IMR-90 (cell line): ENCODE data around the gene RAB27B.

ENCODE experiments used
- RFX5 ChIP-seq: IDR thresholded peaks from 2 replicates; pipeline ENCODE4 v1.8.0; 2012; ENCODE audit warnings: low read depth, mild to moderate bottlenecking, low read length, moderate library complexity
- TF ChIP-seq, protein P1 (sequence below): conservative IDR thresholded peaks from 2 replicates; pipeline ENCODE4 v1.5.1; 2012; ENCODE audit warnings: mild to moderate bottlenecking, low read depth, low read length, improper control_type of control experiment

DNA sequence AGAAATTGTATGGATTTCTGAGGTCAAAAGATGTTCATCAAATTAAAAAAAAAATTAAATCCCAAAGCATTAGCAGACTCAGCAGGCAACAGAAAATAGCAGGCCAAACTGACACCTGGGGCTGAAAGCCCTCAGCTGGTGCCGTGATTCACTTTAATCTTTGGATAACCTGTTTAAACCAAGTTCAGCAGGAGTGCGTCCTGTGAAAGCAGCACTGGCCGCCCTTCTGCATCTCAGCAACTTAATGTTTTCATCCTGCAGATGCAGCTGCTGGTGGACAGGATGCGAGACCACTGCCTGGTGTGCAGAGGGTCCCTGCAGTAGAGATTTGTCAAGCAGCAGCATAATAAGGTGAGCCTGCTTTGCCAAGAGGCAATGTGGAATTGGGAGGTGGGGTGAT lies 89.8 kb downstream of the RAB27B start:
- TF ChIP-seq, protein P1, sequence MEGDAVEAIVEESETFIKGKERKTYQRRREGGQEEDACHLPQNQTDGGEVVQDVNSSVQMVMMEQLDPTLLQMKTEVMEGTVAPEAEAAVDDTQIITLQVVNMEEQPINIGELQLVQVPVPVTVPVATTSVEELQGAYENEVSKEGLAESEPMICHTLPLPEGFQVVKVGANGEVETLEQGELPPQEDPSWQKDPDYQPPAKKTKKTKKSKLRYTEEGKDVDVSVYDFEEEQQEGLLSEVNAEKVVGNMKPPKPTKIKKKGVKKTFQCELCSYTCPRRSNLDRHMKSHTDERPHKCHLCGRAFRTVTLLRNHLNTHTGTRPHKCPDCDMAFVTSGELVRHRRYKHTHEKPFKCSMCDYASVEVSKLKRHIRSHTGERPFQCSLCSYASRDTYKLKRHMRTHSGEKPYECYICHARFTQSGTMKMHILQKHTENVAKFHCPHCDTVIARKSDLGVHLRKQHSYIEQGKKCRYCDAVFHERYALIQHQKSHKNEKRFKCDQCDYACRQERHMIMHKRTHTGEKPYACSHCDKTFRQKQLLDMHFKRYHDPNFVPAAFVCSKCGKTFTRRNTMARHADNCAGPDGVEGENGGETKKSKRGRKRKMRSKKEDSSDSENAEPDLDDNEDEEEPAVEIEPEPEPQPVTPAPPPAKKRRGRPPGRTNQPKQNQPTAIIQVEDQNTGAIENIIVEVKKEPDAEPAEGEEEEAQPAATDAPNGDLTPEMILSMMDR, result no peak
- TF ChIP-seq RFX5, result no peak
